ENCODE results near the gene PHF21B.

PHF21B gene

GRCh38 chr22:45013138-45013537 lies 3.3 kb upstream of the PHF21B start:
- no peak for DNase-seq

GRCh38 chr22:45010532-45010900 lies 711 bp upstream of the PHF21B start:
- no peak for DNase-seq

- DNase-seq, result no peak
Observed at GRCh38 chr22:45008751-45009605, 827 bp downstream of the PHF21B start.

- no peak for DNase-seq
Observed at GRCh38 chr22:45008186-45008681, 1.6 kb downstream of the PHF21B start.

GRCh38 chr22:45007391-45008185 lies 2.2 kb downstream of the PHF21B start:
- DNase-seq, result no peak

DNA sequence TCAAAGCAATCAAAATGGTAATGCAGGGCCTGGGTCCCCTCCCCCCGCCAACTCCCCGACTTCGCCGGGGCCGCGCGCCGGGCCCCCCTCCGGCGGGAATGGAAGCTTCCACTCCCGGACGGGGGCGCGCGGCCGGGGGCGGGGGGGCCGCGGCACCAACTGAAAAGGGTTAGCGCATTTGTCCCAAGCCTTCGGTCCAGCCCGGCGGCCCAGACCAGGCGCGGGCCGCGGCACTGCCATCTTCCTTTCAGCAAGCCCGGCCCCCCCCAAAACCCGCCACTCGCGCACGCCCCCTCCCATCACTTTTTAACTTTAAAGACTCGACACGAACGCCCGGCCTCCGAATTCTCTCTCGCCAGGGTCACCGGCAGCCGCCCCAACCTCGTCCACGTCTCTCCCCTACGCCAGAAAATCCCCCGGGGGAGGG lies 2.8 kb downstream of the PHF21B start:
- DNase-seq, result no peak

DNA sequence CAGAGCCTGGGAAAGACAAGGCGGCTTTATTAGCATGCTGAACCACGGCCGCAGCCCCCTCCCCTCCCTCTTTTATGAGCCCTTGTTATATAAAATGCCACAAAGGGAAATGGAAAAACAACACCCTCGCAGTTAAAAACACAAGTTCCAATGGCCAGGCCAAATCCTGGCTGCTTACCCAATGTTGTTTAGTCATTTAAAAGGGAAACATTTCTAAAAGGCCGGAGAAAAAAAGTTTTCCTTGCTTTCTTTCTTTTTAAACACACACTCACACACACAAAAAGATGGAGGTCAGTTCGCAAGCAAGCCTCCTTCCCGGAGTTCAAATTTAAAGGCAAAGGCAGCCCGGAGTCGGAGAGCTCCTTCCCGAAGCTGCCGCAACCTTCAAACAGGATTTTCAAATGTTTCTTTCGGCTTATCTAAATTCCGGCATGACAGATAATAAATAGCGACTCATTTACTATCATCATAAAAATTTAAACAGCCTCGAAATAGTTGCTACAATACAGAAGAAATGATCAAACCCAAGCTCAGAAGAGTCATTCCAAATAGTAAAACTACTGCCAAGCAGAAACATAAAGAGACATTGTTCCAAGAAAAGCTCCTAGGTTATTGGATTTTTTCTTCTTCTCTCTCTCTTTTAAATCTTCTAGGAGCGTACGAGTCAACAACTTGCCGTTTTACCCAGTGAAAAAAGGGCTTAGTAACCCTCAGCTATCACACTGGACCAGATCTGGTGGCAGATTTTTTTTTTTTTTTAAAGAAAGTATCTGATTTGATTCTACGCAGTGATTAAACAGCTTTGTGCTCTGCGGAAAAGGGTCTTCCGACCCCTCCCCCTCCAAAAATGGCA lies 3.5 kb downstream of the PHF21B start:
- DNase-seq, result no peak

- no peak for DNase-seq
Observed at GRCh38 chr22:45001653-45002052, 8.2 kb downstream of the PHF21B start.

GRCh38 chr22:45000330-45000729 lies 9.5 kb downstream of the PHF21B start:
- no peak for DNase-seq

DNA sequence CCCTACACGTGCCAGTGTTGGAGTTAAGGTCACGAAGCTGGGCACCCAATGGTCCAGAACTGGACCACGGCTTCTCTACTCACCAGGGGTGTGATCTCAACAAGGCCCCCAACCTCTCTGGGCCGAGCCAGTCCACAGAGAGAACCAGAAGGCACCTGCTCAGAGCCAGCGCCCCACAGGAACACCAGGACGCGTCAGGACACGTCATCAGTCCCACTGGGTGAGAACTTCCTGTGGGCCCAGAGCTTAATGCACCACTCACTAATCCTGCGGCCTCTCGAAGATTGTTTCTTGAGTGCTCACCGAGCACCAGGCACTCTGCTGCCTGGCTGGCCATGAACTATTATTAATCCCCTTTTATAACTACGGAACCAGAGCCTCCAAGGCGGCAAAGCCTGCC lies 10.1 kb downstream of the PHF21B start:
- no peak for DNase-seq

- no peak for DNase-seq
Observed at GRCh38 chr22:44999231-44999630, 10.6 kb downstream of the PHF21B start.

DNA sequence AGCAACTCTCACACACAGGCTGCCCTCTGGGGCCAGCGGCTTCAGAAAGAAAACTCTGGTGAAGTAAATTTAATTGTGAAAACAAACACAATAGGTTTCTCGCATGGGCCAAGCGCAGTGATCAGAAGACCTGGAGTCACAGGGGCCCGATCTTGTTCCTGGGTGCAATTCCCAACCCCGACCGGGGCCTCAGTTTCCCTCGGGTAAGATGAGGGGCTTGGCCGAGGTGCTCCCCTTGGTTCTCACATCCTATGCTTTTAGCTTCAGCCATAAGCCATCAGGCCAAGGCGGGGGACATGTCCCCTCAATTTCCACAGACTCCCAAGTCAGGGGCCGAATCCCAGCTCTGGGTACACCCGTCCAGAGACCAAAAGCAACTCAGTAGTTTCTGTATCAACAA lies 11.5 kb downstream of the PHF21B start:
- DNase-seq, result no peak

GRCh38 chr22:44997060-44997459 lies 12.7 kb downstream of the PHF21B start:
- DNase-seq, result no peak

DNA sequence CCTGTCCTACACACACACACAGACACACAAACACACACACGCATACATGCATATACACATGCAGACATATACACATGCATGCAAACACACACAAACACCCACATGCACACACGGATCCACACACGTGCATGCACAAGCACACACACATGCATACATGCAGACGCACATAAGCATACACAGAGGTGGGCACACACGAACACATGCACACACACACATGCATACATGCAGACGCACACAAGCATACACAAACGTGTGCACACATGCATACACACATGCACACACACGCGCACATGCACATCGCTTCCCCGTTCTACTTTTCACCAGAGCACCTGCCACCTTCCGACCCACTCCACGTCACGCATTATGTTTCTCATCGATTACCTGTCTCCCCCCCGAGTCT lies 13.2 kb downstream of the PHF21B start:
- no peak for DNase-seq

GRCh38 chr22:44996120-44996519 lies 13.7 kb downstream of the PHF21B start:
- no peak for DNase-seq

- no peak for DNase-seq
Observed at GRCh38 chr22:44995715-44996114, 14.1 kb downstream of the PHF21B start.

GRCh38 chr22:44995105-44995514 lies 14.7 kb downstream of the PHF21B start:
- DNase-seq, result no peak

DNA sequence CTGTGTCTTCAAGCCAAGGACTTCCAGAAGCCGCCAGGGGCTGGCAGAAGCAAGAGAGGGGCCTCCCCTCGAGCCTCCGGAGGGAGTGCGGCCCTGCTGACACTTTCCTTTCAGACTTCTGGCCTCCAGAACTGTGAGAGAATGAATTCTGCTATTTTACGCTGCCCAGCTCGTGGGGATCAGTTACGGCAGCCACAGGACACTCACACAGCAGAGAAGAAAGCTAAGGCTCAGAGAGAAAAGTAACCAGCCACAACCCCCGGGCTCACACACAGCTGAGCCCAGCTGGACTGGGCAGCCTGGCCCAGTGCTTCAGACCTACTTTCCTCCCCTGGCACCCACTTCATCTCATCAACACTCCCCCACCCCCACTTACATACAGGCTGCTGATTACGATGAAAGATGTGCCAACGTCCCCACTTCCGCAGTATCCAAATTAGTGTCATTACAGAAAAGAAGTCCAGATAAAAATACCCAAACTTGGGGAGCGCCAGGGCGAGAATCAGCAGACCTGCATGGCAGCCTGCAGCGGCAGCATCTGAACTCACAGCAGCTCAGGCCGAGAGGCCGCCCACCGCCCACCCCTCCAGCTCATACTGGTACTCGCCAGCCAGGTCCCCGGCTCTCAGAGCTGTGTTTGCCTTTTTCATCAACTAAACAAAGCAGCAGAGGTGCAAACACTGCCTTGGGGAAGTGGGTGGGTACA lies 15.3 kb downstream of the PHF21B start:
- DNase-seq, result no peak

DNA sequence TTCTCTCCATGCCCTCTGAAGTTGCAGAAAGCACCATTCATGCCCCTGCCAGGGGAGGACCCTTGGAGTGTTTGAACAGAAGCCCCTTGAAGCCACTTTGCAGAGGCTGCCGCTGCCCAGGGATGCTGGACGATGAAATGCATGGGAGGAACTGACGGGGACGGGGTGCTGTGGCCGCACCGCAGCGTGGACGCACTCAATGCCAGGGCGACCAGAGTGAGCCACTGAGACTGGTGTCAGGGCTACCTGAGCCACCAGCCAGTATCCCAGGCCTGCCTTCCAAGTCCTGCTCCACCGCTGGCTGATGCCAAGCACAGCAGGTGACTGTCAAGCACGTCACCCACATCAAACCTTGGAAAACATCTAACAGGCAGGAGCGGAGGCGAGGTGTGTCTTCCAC lies 17.6 kb downstream of the PHF21B start:
- DNase-seq, result no peak

DNA sequence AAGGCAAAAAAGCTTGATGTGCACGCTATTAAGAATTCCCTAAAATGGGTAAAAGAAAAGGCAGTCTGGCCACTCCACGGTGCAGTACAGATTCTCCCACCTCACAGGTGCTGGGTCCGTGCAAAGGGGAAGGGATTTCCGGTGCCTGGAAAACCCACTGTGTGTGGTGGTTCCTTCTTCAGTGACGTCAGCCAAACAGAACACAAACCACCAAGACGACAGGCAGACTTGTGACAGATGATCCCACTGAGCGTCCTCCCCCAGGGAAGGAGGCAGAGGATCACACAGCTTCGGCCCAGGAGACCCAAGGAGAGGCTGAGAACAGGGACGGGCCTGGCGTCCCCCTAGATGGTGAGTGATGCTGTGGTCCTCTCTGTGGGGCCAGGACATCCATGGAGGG lies 18.6 kb downstream of the PHF21B start:
- no peak for DNase-seq

DNA sequence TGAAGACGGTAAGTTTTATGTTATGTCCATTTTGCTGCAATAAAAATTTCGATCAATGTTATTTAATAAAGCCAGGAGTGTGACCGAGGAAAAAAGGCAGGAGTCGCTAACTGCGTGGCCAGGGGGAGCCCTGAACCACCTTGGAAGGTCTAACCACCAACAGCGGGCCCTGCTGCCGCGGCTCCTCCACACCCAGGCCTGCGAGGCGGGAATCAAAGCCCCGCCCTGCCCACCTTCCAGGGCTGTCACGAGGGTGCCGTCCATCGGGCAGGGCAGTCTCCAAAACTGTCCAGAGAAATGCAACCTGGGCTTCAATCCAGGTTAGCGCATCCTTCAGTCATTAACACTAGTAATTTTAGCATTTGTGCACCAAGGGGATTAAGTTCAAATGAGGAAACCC lies 19.0 kb downstream of the PHF21B start:
- no peak for DNase-seq

DNA sequence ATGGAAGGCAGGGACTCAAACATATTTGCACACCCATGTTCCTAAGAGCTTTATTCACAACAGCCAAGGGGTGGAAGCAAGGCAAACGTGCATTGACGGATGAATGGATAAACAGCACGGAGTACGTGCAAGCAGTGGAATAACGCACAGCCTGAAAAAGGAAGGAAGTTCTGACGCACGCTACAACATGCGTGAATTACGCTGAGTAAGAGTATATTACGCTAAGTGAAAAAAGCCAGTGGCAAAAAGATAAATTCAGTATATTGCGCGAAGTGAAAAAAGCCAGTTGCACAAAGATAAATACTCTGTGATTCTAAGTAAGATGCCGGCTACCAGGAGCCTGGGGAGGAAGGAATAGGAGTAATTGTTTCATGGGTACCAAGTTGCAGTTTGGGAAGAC lies 19.5 kb downstream of the PHF21B start:
- DNase-seq, result no peak
